NCI-H2227 treated with DMSO at 0.1 percent for 48 hours (cell line): ENCODE results near the gene RGS9.
A peak's percentile ranks its signal among the peaks of the same experiment; 100 is the strongest.
"Not testable (repeated sequence)": the region's sequence is repeated elsewhere in the genome, so short reads cannot be mapped to it uniquely, and the experiment has no call there.

Experiments used
- DNase-seq: peaks from one replicate; lab custom pipeline; 2025; lab: John Stamatoyannopoulos, UW

Gene RGS9

DNA sequence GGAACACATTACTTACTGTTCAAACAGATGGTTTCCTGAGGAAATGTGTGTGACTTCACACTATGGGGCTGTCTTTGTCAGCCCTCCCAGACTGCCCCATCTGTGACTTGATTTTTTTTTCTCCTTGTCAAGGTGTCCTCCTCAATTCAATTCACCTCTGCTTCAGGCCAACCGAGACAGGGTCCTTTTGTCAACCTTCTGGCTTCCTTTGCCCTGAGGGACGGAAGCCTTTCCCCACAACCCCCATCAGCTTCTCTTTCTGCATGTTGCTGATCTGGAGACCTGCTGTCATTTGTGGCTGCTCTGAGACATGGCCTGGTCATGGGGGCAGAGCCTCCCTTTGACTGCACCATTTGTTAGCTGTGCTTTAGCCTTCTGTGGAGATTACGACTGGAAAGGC is 21.3 kb upstream of the RGS9 start:
- no peak for DNase-seq

DNA sequence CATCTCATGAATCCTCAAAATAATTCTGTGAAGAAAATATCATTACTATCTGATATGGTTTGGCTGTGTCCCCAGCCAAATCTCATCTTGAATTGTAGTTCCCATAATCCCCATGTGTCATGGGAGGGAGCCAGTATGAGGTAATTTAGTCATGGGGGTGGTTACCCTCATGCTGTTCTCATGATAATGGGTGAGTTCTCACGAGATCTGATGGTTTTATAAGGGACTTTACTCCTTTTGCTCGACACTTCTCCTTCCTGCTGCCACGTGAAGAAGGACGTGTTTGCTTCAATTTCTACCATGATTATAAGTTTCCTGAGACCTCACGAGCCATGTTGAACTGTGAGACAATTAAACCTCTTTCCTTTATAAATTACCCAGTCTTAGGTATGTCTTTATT is 20.7 kb upstream of the RGS9 start:
- DNase-seq: not testable (repeated sequence)

DNA sequence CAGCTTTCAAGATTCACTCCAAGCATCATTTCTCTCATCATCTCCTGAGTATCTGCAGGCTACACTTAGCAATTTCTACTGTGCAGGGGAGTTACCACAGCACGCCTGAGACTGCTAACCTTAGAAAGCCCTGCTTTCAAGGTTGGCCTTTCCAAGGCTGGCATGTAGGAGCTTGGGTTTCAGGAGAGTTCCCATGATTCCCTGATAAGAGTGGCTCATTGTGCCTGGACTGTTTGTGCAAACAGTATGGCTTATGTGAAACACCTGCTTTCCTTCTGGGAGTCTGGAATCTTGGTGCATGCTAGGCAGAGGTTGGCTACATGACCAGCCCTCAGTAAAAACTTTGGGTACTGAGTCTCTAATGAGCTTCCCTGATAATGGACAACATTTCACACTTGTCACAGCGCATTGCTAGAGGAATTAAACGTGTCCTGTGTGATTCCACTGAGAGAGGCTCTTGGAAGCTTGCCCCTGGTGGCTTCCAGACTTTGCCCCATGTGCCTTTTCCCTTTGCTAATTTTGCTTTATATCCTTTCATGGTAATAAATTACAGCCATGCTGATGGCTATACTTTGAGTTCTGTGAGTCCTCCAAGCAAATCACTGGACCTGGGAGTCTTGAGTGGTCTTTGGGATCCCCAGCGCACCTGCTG is 19.7 kb upstream of the RGS9 start:
- no peak for DNase-seq

DNA sequence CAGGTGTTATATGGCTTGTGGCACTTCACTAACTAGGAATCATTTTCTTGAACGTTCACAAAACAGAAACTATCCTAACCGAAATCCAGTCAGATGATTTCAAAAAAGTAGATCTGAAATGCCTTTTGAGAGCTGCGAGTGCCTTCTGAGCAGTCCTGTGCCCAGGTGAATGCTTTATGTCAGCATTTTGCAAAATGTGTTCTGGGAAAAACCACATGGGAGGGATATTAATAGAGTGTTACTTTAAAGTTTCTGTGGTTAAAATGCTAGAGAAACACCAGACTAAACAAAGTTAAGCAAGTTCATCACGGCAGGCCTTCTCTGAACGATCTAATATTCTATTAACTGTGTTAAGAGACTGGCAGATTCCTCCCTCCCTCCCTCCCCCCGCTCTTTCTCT is 15.8 kb upstream of the RGS9 start:
- no peak for DNase-seq

DNA sequence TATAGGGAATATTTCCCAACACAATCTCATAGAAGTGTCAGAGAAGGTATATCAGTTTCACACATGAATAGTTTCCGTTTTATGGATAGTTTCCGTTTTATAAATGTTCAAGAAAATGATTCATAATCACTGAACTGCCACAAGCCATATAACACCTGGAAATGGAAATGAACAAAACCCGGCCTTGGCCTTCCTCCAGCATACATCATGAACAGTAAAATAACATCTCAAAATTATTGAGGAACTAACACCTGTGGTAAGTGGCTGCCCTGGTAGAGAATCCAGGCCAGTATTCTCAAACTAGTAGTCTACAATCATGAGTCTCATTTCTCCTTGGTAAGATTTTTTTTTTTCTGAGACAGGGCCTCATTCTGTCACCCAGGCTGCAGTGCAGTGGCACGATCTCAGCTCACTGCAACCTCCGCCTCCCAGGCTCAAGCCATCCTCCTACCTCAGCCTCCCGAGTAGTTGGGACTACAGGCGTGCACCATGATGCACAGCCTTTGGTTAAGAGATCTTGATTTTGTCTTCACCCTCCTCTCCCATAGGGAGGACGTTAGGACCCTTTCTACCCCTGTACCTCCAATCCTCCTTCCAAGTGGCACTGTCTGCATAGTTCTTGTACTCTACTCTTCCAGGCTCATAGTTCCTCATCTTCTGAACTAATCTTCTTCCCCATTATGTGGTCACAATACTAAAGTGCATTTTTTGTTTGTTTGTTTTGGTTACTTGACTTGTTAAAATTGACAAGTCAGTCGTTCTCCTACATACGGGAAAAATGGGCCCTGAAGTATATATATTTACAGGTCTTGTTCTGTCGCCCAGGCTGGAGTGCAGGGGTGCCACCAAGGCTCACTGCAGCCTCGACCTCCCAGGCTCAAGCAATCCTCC is 15.0 kb upstream of the RGS9 start:
- no peak for DNase-seq

DNA sequence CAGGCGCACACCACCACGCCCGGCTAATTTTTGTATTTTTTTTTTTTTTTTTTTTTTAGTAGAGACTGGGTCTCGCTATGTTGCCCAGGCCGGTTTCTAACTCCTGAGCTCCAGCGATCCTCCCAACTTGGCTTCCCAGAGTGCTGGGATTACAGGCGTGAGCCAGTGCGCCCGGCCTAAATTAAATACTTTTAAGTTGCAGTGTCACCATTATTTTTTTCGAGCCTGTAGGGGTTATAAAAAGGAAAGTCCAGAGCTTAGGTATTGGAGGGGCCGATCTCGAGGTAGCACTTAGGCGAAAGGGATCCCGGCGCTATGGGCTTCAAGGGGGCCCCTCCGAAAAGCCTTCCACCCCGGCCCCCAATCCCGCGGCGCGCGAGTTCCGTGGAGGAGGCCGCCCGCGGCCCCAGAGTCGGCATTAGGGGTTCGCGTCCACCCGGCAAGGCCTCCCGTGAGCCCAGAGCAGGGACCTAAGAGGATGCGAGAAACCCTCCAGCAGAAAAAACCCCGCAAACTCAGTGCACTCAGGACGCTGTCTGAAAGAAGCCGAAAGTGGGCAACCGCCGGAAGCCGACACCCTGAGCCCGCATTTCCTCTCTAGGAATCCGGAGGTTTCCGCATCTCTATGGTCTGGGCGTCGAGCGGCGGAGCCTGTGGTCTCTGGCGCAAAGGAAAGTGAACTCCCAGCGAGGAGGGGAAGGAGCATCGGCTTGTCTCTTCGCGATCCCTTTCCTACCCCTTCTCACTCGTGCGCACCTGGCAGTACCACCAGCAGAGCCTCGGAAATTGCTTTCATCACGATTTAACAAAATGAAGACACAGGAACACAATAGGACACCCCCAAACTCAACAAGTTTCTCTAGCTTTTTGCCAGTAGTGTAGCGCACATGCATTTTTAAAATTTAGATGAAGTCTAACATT is 14.1 kb upstream of the RGS9 start:
- DNase-seq: peak; percentile 91

DNA sequence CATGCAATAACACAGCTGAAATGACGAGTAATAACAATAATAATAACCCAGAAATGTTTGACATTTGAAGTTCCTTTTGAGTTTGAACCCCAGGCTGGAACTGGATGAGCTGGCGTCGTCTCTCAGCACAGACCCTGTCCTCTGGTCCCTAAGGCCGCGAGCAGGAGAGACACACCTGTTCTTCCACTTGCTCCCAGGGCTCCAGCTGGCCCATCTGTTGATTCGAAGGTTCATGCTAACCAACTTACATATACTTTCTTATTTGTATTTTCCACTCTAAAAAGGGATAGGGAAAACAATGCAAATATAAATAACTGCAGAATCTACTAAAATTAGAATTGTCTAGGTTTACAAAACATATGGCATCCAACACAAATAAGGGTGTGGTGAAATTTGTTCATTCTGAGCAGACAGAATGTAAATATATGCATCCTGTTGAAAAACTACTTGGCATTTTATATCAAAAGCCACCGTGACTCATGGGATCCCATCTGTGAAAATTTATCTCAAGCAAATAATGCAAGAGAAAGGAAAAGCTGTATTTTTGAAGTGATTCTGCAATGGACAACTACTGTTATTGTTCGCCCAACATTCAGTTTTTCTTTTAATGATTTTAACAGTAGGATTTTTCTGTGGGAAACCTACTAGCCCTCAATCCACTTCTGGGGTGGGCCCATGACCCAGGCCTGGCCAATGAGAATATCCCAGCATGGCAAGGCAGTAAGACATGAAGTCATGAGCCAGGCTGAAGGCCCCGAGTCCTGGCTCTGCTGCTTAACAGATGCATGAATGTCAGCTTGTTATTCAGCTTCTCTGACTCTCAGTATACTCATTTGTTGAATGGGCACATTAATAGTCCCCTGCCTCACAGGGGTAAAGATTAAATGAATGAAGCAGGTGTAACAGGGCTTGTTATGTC is 13.2 kb upstream of the RGS9 start:
- no peak for DNase-seq

DNA sequence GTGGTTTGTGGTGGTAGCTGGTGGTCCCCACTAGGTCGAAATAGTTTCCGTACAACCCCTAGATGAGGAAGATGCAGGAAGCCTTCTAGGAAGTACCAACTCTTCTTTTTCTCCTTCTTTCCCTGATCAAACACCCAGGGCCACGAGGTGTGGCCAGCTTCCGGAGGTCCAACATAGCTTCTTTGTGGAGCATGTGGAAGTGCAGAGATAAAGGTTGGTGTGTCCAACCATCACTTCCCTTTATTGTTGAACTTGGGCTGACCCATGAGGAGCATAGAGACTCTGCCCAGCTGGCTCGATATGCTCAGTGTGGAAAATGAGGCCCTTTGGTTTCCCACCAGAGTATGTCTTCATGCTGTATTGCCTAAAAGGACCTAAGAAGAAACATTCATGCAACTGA is 6.3 kb upstream of the RGS9 start:
- DNase-seq: no peak

DNA sequence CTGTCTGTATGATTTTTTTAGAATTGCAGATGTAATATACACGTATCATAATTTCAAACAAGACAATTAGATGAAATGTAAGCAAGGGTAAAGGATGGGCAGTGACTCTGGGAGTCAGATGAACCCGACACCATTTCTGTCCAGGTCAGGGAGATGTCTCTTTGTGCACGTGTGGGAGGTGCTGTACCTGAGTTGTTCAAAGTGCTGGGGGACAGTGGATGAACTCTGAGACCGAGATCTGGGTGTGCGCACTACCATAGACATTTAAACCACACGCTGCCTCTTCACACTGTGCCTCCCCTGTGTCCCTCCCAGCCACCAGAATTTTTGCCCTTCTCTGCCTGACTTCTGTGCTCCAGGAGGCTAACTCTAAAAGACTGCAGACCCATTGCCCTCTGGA is 5.9 kb upstream of the RGS9 start:
- no peak for DNase-seq

DNA sequence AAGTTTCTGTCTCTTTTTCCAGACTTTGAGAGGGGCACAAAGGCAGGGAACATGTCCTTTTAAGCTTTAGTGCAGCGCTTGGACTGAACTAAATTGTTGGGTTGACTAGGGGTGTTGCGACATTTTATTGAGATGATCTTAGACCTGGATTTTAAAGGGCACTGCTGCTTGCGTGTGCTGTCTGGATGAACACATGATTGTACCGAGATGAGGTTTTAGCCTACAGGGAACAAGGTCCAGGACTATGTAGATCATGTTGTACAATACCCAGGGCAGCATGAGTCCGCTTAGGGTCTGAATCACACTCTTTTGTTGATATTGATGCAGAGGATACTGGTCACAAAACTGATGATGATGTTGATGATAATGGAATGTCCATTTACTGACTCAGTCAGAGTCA is 5.2 kb upstream of the RGS9 start:
- no peak for DNase-seq

DNA sequence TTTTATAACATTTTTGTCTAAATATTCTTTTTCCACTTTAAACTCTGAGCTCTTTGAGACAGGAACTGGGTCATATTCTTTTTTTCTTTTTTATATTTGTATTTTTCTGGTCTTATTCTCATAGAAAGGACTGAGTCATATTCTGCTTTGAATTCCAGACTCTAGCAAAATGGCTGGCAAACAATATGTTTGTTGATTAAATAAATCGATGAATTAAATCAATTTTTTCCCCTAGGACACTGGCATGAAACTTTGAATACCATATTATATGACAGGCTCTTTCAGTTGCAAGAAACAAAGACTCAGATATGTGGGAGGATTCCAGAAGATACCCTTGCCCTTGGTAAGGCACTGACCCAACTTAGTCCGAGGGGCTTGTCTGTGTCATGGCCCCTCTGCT is 3.1 kb upstream of the RGS9 start:
- no peak for DNase-seq

DNA sequence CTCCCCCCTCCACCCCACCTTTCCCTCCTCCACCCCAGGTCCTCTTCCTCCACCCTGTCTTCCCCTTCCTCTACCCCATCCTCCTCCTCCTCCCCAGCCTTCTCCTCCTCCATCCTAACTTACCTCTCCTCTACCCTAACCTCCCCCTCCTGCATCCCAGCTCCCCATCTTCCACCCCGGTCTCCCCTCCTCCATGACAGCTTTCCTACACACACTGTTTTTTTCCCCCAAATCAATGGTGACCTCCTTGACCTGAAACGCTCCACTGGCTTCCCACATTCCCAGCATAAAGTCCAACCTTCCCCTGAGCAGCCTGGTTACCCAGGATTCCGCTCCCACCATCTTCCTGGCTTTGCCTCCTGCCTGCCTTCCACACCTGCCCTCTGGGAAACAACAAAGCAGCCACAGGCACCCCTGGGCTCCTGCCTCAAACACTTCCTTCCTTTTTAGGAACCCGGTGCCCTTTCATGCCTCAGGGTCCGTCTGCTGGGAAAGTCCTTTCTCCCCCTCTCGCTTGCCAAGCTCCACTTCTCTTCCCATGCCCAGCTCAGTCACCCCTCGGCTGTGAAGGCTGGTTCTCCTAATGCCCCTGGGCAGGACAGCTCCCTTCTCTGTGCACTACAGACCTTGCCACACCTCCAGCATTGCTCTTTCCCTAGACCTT is 2.1 kb downstream of the RGS9 start:
- no peak for DNase-seq

DNA sequence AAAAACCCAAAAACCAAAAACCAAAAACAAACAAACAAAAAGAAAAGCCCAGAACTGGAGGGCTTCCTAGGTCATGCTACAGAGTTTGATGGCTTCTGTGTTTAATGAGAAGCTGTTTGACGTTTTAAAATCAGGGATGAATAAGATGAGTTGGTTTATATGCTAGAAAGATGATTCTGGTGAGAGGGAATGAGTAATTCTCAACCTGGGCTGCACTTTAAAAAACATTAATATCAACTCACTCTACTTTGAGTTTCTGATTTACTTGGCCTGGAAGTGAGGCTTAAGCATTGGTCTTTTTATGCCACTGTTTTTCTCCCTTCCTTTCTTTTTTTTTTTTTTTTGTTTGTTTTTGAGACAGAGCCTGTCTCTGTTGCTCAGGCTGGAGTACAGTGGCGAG is 5.1 kb downstream of the RGS9 start:
- DNase-seq: no peak

DNA sequence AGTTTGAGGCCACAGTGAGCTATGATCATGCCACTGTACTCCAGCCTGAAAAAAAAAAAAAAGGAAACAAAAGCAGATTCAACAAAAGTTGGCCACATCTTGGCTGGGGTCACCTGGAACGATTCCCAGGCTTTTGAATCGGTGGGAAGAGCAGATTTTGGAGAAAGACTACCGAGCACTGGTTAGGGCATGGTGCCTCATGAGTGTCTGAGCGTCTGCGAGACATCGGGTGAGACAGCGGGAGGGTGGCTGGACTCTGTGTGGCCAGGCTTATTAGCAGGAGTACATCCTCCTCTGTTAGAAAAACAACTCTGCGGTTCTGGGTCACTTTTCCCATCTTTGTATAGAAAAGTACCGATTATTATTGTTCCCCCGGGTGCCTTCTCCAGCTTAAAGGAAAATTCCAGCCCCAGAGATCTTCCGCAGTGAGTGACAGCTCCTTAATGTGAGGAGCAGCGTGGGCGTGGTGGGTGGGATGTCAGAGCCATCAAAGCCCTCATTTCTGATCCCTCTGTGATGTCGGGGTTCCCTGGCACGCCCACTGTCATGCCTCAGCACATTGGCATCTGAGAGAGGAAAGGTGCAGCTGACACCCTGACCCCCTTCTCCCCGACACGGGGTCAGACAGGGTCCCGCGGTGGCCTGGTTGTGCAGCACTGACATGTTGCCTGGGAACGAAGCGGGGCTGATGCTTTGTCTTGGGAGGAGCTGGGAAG is 6.9 kb downstream of the RGS9 start:
- DNase-seq: no peak

DNA sequence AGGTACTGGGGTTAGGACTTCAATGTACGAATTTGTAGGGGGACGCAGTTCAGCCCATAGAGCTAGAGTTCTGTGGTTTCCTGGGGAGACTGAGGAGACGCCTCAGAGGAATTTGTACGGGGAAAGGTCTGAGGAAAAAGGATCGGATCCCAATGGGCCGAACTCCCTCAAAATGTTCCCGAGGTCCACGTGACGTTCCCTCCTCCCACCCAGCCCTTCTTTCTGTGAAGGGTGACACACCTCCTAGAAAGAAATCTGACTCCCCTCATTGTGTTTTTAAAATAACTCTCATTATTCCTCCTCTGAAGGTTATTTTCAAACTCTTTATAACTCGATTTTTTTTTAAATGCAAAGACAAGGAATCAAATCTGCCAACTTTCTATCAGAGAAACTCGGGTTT is 8.6 kb downstream of the RGS9 start:
- DNase-seq: no peak

DNA sequence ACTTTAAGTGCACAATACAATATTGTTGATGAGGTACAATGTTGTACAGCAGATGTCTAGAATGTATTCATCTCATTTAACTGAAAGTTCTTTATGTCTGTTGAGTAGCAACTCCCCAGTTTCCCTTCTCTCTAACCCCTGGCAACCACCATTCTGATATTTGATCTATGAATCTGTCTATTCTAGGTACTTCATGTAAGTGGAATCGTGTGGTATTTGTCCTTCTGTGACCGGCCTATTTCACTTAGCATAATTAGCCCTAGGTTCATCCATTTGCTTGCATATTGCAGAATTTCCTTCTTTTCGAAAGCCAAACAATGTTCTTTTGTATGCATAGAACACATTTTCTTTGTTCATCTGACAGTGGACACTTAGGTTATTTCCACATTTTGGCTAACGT is 10.8 kb downstream of the RGS9 start:
- no peak for DNase-seq

DNA sequence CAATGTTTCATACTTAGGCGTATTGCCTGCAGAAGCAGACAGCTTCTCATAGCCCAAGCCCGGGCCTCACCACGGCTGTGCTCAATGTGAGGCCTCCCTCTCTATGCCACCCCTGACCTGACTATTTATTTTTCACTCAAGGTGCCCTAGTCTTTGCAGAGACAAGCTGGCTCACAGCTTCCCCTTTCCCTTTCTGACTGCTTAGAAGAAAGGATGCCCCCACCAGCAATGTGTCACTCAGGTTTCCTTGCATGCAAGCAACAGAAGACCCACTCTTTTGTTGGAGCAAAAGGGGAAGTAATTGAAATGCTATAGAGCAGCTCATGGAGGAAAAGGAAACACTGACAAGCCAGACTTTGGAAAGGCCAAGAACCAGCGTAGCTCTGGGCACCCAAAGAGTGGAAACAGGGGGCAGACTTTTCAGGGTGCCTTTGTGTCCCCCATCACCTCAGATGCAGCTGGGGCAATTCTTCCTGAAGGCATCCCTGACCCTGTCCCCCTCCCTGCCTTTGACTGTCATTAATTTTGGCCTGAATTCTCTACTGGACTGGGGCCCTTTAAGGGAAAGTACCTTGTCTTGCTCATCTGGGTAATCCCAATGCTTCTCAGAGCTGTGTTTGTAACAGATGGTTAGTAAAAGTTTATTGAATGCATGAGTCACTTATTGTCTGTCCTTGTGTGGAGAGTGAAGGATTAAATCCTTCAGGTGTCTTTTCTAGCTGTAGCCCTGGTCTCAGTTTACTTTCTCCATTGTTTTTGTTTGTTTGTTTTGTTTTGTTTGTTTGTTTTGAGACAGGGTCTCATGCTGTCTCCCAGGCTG is 17.8 kb downstream of the RGS9 start:
- DNase-seq: no peak

DNA sequence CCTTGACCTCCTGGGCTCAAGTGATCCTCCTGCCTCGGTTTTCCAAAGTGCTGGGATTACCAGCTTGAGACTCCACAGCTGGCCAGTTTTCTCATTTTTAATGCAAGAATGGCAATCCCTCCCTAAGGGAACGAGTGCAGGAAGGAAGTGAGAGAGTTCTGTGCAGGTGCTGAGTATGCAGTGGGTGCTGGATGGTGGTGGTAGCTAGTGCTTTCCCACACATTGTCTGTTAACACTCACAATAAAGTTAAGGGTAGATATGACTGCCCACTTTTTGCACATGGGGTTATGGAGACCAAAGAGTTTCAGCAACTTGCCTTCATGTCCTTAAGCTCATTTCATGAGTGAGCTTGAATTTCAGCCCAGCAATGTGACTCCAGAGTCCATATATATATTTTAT is 18.5 kb downstream of the RGS9 start:
- DNase-seq: no peak

DNA sequence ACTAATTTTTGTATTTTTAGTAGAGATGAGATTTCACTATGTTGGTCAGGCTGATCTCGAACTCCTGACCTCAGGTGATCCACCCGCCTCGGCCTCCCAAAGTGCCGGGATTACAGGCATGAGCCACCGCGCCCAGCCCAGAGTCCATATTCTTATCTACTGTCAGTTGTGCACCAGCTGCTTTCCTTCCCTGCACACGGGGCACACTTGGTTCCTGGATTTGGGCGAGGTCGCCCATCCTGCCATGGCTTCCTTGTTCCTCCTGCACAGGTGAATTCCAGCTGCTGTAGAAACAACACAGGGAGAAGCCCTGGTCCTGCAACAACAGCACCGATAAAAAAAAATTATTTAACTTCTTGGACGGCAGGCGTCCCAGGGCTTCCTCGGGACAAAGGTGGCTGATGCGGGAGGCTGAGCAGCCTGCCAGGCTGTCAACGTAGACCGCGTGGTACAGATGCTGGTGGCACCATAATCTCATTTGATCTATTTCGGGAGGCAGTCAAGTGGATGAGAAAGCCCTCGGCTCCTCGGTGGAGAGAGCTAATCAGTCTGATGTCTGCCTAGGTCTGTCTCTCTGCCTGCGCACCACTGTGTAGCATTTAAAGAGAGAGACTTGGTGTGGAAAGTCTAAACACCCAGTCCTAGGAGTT is 19.1 kb downstream of the RGS9 start:
- no peak for DNase-seq
